Upper lobe of left lung (tissue), 6 donors: ENCODE data around the gene POMP. TPM values are rescaled to one million over a fixed set of nuclear protein-coding genes. Genes with fewer than 3 reads are reported as not detected.

ENCODE experiments used
- ATAC-seq, 2 donors: fragments of 200-7000 bp; cut with Tn5 transposase; one replicate each; pipeline ENCODE4 v1.9.1; 2022; ENCODE audit warnings: mild to moderate bottlenecking in 2 of 2, moderate library complexity in 2 of 2; ENCODE audit not compliant: low FRiP score in 2 of 2
- DNase-seq, 2 donors: peaks; one replicate each; pipeline ENCODE4 v3.0.0-alpha.2; 2019 to 2020
- H3K27ac ChIP-seq, 4 donors: fragments of 200-600 bp; sonication (generic); one replicate each; pipeline ENCODE4 v1.5.1; 2016 to 2019
- H3K27me3 ChIP-seq, 4 donors: fragments of 200-600 bp; sonication (generic); one replicate each; pipeline ENCODE4 v1.5.1; 2017 to 2019
- H3K36me3 ChIP-seq, 4 donors: fragments of 200-600 bp; sonication (generic); one replicate each; pipeline ENCODE4 v1.5.1; 2016 to 2019
- H3K4me1 ChIP-seq, 4 donors: fragments of 200-600 bp; sonication (generic); one replicate each; pipeline ENCODE4 v1.5.1; 2018 to 2019
- H3K4me3 ChIP-seq, 4 donors: fragments of 200-600 bp; sonication (generic); one replicate each; pipeline ENCODE4 v1.5.1; 2017 to 2019; ENCODE audit warnings: mild to moderate bottlenecking in 2 of 4, moderate library complexity in 1 of 4
- H3K9me3 ChIP-seq, 4 donors: fragments of 200-600 bp; sonication (generic); one replicate each; pipeline ENCODE4 v1.5.1; 2018 to 2019
- CTCF ChIP-seq, 6 experiments: fragments of 450-650 bp in 4 of 6; fragments of 200-600 bp in 2 of 6; sonication (generic) in 2 of 6; IDR thresholded peaks; one replicate each; pipeline ENCODE4 v1.5.1; 2016 to 2019; ENCODE audit warnings: antibody characterized with exemption in 6 of 6
- EP300 ChIP-seq, 4 donors: sonication (generic); formaldehyde crosslinking; IDR thresholded peaks; one replicate each; pipeline ENCODE4 v1.5.1; 2017; ENCODE audit warnings: antibody characterized with exemption in 4 of 4, control low read depth in 2 of 4
- POLR2A ChIP-seq, 4 donors: fragments of 450-650 bp; IDR thresholded peaks; one replicate each; pipeline ENCODE4 v1.5.1; 2016 to 2017; ENCODE audit warnings: antibody characterized with exemption in 4 of 4, mild to moderate bottlenecking in 2 of 4
- POLR2AphosphoS5 ChIP-seq, 2 donors: sonication (generic); formaldehyde crosslinking; IDR thresholded peaks; one replicate each; pipeline ENCODE4 v1.5.1; 2017; ENCODE audit warnings: antibody characterized with exemption in 2 of 2
- WGBS, 2 donors: methylation state at CpG; one replicate each; pipeline ENCODE4 v1.1.5; 2017 to 2018; 5-methylcytosine and 5-hydroxymethylcytosine counted together
- total RNA-seq, 6 donors: library from RNA; depleted of rRNA in 4 of 6; stranded (reverse); fragments of >200 nt in 4 of 6; gene quantifications; one replicate each; pipeline versions ENCODE4 v1.1.0 to v1.2.1, GENCODE V29; 2016 to 2021
- donor health status: DM: no; HTN: no; CAD: no; lungs with moderate emphysema.
- donor health status: DM: no; HTN: yes; CAD: no; lungs with severe emphysema.

POMP gene
- total RNA-seq, 6 donors from 2014 or later = 11.5 to 59.8 (median 51.4) TPM

- DNase-seq = no peak
- 50 to 51% methylated on average over 7 of the region's 7 CpGs for WGBS, 2 donors
- Histone ChIP-seq H3K4me3 (no peak overlapping the region), H3K27ac (no peak overlapping the region), H3K36me3 (no peaks in the 10 kb centered on the region), H3K9me3 (no peaks in the 10 kb centered on the region), H3K27me3 (no peaks in the 10 kb centered on the region), H3K4me1 (peaks cover 0 to 4% (median 0%) of the 10 kb centered on the region in 4 donors)
- TF ChIP-seq POLR2A (IDR thresholded peaks at IDR 0.05) (no peak), CTCF (IDR thresholded peaks at IDR 0.05) (no peak), POLR2AphosphoS5 (IDR thresholded peaks at IDR 0.05) (no peak), EP300 (IDR thresholded peaks at IDR 0.05) (no peak)
- ATAC-seq = peak in 1 of 2 donors; percentile 57
Measured at GRCh38 chr13:28611654-28612131, 47.2 kb upstream of the POMP start.

- no peak for ATAC-seq
Measured at GRCh38 chr13:28613562-28613961, 45.4 kb upstream of the POMP start.

GRCh38 chr13:28615916-28616446, 42.9 kb upstream of the POMP start:
- no peak for ATAC-seq
- no peak for TF ChIP-seq POLR2A (IDR thresholded peaks at IDR 0.05)
- WGBS, 2 donors = 85 to 94% methylated on average over 2 of the region's 2 CpGs
- Histone ChIP-seq H3K36me3 (no peaks in the 10 kb centered on the region), H3K4me3 (no peak overlapping the region), H3K9me3 (no peaks in the 10 kb centered on the region), H3K4me1 (peaks cover 0 to 4% (median 0%) of the 10 kb centered on the region in 4 donors), H3K27me3 (no peaks in the 10 kb centered on the region), H3K27ac (no peak overlapping the region)
- DNase-seq = no peak

More at GRCh38 chr13:28613562-28613961, 45.4 kb upstream of the POMP start:
- H3K4me1 ChIP-seq = peaks cover 0 to 4% (median 0%) of the 10 kb centered on the region in 4 donors
- TF ChIP-seq EP300 (IDR thresholded peaks at IDR 0.05) (no peak), CTCF (IDR thresholded peaks at IDR 0.05) (no peak), POLR2A (IDR thresholded peaks at IDR 0.05) (no peak)
- H3K36me3 ChIP-seq = no peaks in the 10 kb centered on the region
- WGBS, 2 donors = 66 to 79% methylated on average over 4 of the region's 4 CpGs
- no peak for DNase-seq
- H3K4me3 ChIP-seq = no peak overlapping the region
- no peaks in the 10 kb centered on the region for H3K9me3 ChIP-seq
- H3K27me3 ChIP-seq = no peaks in the 10 kb centered on the region
- no peak overlapping the region for H3K27ac ChIP-seq

GRCh38 chr13:28618230-28618994, 40.5 kb upstream of the POMP start:
- no peak for TF ChIP-seq POLR2A (IDR thresholded peaks at IDR 0.05)
- TF ChIP-seq EP300 (IDR thresholded peaks at IDR 0.05) = no peak
- TF ChIP-seq POLR2AphosphoS5 (IDR thresholded peaks at IDR 0.05) = no peak
- TF ChIP-seq CTCF (IDR thresholded peaks at IDR 0.05) = no peak
- ATAC-seq (no peak), DNase-seq (peak in 1 of 2 donors; percentile 44)
- H3K4me3 ChIP-seq = no peak overlapping the region
- 70 to 76% methylated on average over 31 of the region's 31 CpGs for WGBS, 2 donors
- H3K36me3 ChIP-seq = no peaks in the 10 kb centered on the region
- H3K4me1 ChIP-seq = peaks cover 0 to 3% (median under 1%) of the 10 kb centered on the region in 4 donors
- H3K27ac ChIP-seq = no peak overlapping the region
- H3K27me3 ChIP-seq = no peaks in the 10 kb centered on the region
- no peaks in the 10 kb centered on the region for H3K9me3 ChIP-seq

- 87 to 93% methylated on average over 8 of the region's 8 CpGs for WGBS, 2 donors
- ATAC-seq = no peak
Measured at GRCh38 chr13:28620011-28620830, 38.7 kb upstream of the POMP start.

More at GRCh38 chr13:28620011-28620830, 38.7 kb upstream of the POMP start:
- H3K9me3 ChIP-seq = no peaks in the 10 kb centered on the region
- peaks cover 0 to 5% (median 1%) of the 10 kb centered on the region in 4 donors for H3K4me1 ChIP-seq
- H3K36me3 ChIP-seq = no peaks in the 10 kb centered on the region
- H3K4me3 ChIP-seq = no peak overlapping the region
- DNase-seq = no peak
- no peak overlapping the region for H3K27ac ChIP-seq
- no peaks in the 10 kb centered on the region for H3K27me3 ChIP-seq
- TF ChIP-seq POLR2AphosphoS5 (IDR thresholded peaks at IDR 0.05) (no peak), EP300 (IDR thresholded peaks at IDR 0.05) (no peak), CTCF (IDR thresholded peaks at IDR 0.05) (no peak), POLR2A (IDR thresholded peaks at IDR 0.05) (no peak)
